Right kidney (tissue), 1 donor: Measurements from ENCODE around the gene CBL.

Experiments
- DNase-seq: peaks from one replicate; pipeline ENCODE4 v3.0.0-alpha.2; 2016

CBL gene

GRCh38 chr11:119315131-119316015 lies 109.2 kb downstream of the CBL start:
- peak; percentile 61 for DNase-seq

- peak; percentile 68 for DNase-seq
Measured at GRCh38 chr11:119316016-119316728, 110.0 kb downstream of the CBL start.

DNA sequence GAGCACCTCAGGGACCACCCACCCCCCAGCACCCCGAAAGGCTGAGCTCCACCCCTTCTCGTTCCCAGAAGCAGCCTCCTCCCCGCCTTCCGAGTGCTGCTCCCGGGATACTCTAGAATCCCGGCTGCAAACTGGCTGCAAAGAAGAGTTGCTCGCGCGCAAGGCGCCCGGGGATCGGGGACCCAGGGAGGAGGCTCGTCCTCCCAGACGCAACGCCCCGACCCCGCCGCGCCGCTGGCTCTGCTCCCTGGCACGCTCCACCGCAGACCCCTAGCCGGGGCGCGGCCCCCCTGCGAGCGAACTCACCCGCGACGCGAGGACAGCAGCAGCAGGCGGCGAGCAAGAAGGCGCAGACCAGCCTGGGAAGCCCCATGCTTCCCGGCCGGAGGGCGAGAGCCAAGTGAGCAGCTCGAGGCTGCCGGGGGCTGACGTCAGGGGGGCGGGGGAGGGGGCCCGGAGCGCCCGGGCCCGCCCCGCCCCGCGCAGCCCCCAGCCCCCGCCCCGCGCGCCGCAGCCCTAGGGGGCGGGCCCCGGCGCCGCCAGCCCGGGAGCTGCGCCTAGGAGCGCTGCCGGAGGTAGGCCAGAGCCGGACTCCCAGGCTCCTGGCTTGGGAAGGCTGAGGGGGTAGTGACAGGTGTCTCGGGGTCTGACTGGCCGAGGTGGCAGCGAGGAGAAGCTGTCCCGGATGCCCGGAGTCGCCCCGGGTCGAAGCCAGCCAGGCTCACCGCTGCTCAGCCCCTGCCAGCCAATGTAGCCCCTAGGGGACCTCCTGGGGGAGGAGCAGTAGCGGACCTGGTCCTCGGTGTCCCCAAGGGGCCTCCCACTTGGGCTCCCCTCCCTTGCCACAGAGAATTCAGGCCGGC lies 110.8 kb downstream of the CBL start, which contains the start of gene MCAM:
TSS of gene MCAM (minus strand) at position 402 of the 863 bp plus-strand sequence. CDS start at position 373, 29 bp downstream.
- DNase-seq, result peak; percentile 81

GRCh38 chr11:119317592-119318239 lies 111.6 kb downstream of the CBL start:
- no peak for DNase-seq

GRCh38 chr11:119318240-119319135 lies 112.3 kb downstream of the CBL start:
- peak; percentile 41 for DNase-seq

- DNase-seq, result no peak
Measured at GRCh38 chr11:119319136-119319699, 113.1 kb downstream of the CBL start.

- DNase-seq, result no peak
Measured at GRCh38 chr11:119319700-119320239, 113.6 kb downstream of the CBL start.

- no peak for DNase-seq
Measured at GRCh38 chr11:119320240-119320775, 114.2 kb downstream of the CBL start.

DNA sequence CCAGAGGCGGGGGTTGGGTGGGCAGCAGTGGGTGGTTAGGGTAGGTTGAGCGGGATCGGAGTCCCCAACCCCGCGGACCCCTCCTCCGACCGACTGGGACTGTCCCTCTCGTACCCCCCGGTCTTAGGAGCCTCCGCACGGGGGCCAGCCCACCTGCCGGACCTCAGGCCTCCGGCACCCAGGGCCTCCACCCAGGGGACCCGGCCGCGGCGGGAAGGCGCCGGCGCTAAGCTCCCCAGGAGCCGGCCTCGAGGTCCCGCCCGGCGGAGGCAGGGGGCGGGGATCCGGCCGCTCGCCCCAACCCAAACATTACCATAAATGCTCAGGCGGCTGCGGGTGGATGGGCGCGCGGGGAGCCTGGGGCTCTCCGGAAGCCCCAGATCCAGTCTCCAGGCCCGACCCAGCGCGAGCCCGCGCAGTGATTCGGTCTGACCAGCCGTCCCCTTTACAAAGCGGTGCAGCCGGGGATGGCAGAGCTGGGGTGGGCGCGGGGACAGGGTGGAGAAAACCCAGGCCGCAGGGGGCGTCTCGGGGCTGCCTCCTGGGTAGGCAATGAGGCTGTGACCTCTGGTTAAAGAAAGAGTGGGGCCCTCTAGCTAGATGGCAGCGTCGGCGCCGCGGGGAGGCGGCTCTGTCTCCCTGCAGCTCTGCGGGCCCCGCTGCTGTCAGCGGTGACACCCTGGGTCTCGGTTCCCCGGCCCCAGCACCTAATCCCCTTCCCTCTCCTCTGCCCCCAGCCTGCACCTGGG lies 114.8 kb downstream of the CBL start:
- DNase-seq, result peak; percentile 83

DNA sequence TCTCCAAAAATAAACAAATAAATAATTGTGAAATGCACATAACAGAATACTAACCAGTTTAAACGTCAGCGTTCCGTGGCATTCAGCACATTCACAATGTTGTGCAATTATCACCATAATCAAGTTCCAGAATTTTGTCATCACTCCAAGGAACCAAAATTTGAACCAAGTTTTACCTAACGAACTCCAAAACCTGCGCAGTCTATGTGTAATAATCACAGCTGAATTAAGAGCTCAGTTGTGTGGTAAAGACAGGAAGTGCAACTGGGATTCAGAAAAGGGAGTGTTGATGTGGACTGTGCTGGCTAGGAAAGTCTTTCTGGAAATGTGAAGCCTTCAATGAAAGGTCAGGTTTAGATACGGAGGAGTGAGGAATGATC lies 116.2 kb downstream of the CBL start:
- DNase-seq, result no peak

DNA sequence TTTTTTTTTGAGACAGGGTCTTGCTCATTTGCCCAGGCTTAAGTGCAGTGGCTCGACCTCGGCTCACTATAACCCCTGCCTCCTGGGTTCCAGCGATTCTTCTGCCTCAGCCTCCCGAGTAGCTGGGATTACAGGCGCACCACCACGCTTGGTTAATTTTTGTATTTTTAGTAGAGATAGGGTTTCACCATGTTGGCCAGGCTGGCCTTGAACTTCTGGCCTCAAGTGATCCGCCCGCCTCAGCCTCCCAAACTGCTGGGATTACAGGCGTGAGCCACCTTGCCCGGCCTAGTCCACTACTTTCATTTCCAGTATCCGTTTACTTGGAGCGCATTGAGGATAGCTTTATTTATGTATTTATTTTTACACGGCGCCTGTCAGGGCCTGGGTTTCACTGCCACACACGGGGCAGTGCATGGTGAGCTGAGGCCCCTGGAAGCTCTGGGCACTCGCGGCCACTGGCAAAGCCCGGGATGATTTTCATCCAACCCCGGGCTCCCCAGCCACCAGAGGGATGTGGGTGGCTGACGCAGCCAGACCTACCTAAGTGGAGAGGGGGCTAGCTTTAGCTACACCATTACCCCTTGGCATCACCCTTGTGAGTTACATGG lies 116.9 kb downstream of the CBL start:
- DNase-seq, result no peak

GRCh38 chr11:119323532-119324033 lies 117.4 kb downstream of the CBL start:
- DNase-seq, result peak; percentile 47

DNA sequence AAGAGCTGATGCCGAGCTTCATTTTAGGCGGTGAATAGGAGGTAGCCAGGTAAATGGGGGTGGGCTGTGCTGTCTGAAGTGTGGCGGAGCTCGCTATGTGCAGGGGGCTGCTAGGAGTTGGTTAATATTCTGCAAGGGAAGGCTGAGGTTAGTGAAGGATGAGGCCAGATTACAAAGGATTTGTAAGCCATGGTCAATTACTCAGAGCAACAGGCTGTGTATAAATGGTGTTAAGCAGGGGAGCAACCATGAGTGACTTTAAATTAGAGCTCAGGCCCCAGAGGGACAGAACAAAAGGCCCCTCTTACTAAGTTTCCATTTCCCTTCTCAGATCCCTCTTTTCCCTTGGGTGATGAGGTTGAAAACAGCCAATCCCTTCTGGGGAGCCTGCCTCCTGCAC lies 118.0 kb downstream of the CBL start:
- DNase-seq, result no peak

GRCh38 chr11:119329320-119329719 lies 123.2 kb downstream of the CBL start:
- no peak for DNase-seq

- DNase-seq, result no peak
Measured at GRCh38 chr11:119330237-119330636, 124.1 kb downstream of the CBL start.

DNA sequence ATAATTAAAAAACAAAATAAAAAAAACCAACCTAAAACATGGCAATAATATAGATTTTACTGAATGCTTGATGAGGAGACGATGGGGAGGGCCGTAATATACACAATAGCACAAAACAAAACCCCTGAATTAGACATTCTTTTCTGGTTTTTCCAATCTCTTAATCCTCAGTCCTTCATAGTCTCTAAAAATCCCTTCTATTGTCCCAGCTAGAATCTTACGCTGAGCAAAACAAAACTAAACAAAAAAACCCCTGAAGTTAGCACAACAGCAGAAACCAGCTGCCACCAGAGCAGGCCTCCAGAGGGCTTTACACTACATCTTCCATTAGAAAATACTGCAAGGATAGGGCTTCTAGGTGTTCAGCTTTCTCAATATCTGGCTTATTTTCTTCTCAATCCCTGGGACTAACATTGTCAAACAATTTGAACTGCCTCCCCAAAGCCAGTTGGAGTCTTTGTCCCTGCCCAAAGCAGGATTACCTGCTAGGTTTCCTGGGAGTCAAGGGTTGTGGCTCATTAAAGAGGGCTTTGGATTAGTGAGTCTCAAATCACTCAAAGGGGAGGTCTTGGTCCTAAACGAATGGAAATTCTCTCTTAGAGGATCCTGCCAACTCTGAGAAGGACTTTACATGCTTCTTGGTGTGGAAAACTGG lies 126.1 kb downstream of the CBL start:
- DNase-seq, result no peak

DNA sequence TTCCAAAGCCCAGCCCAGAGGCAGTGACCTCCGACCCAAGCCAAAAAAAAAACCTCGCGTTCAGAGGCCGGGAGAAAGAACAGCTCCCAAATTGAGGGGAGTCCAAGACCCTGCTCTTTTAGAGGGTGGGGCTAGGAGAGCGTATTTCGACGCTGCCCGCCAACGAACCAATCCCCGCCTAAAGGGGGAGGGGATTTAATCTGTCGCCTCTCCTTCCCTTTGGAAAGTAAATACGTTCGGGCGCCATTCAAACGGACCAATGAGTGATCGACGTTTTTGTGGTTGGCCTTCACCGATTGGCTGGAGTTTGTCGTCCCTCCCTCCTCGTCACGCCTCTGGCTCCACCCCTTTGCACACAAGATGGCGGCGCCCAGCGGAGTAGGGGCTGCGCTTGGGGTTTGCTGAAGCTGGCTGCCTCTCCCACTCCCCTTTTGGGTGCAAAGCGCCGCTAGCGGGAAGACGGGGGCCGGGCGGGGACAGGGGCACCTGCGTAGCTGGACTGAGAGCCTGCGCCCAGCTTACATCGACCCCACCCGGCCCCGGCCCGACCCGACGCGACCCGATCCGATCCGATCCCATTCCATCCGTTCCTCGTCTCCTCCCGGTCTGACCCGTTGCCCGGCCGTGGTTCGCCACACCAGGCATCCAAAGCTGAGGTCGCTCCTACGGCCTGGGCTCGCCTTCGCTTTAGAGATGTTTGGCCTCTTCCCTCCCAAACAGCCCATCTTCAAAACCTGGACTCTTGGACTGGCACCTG lies 128.2 kb downstream of the CBL start, which contains the start of gene RNF26:
TSS of gene RNF26 (plus strand) at position 354 of the 757 bp plus-strand sequence. CDS start 596 bp downstream, outside the sequence.
- peak; percentile 88 for DNase-seq
